ENCODE results near the gene ZNF500. TPM values are rescaled to one million over a fixed set of nuclear protein-coding genes. Genes with fewer than 3 reads are reported as not detected.

The ZNF500 gene
- polyA plus RNA-seq (2013): 5.0 and 5.6 TPM in 2 replicates

GRCh38 chr16:4766875-4767628 lies at the start of gene ZNF500:
ZNF500 (minus strand) TSS chr16:4767162; CDS start chr16:4765978, 1,184 bp downstream.
- Histone ChIP-seq H3K9me3 (ENCODE audit: insufficient read depth, low read depth, low read length) (peaks cover 2% of the 10 kb centered on the region), H2BK120ac (ENCODE audit: insufficient read depth, low read length, poor library complexity) (peak within 1 kb of the TSS; percentile 82)

DNA sequence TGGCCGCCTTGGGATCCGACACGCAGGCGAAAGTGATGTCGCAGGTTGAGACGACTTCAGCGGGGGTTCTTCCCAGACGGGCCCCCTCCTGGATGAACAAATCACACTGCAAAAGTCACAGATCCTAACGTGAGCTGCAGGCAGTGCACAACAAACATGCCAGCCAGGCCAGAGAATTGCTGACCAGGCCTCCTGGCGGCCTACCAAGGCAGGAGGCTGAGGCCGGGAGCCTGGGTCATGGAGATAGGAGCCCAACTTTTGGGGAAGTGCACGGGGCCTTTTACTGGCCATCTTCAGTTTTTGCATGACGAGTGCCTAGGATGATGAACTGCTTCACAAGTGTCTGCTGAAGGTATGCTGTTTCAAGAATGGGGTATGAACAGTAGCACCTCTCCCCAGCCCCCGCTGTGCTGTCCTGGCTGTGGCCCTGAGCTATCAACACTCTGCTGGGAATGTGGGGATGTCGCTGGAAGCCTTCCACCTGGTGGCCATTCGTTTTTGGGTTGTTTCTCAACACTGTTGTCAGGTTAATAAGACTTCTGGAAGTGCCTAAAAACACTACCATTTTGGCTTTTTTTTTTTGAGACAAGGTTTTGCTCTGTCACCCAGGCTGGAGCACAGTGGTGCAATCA lies 47.7 kb upstream of the ZNF500 start:
- WGBS (ENCODE audit: extremely low coverage, insufficient coverage, insufficient read length): no CpG with 5 or more reads among the region's 16 CpGs
- Histone ChIP-seq H2AK5ac (ENCODE audit: low read length) (no peak overlapping the region), H2BK5ac (ENCODE audit: low read depth, low read length, poor library complexity) (no peak overlapping the region), H3K18ac (ENCODE audit: low read length) (no peak overlapping the region), H3K79me1 (ENCODE audit: low read length) (no peaks in the 10 kb centered on the region), H4K8ac (ENCODE audit: low read depth, low read length) (no peak overlapping the region), H3K23ac (ENCODE audit: low read length) (no peak overlapping the region), H3K27me3 (ENCODE audit: insufficient read depth, low read length) (no peaks in the 10 kb centered on the region), H4K91ac (ENCODE audit: low read depth, low read length) (no peak overlapping the region), H3K9ac (ENCODE audit: low read length) (no peak overlapping the region), H3K14ac (ENCODE audit: low read length) (no peak overlapping the region), H3K79me2 (ENCODE audit: control insufficient read depth, insufficient read depth, low read length, poor library complexity) (no peaks in the 10 kb centered on the region), H3K4me3 (ENCODE audit: low read depth, low read length) (no peak overlapping the region), H3K9me3 (ENCODE audit: insufficient read depth, low read depth, low read length) (peaks cover 4% of the 10 kb centered on the region), H3K4ac (ENCODE audit: low read depth, low read length) (no peak overlapping the region), H2BK12ac (ENCODE audit: low read length) (no peak overlapping the region), H4K12ac (ENCODE audit: low read depth, low read length) (no peak overlapping the region), H3K4me1 (ENCODE audit: control insufficient read depth in 1 of 2, insufficient read depth in 2 of 2, low read length in 2 of 2) (no peaks in the 10 kb centered on the region), H3K27ac (ENCODE audit: low read depth, low read length) (no peak overlapping the region), H3K4me2 (ENCODE audit: low read length) (no peak overlapping the region), H2AFZ (ENCODE audit: insufficient read depth, low read length, poor library complexity) (no peak overlapping the region), H2BK120ac (ENCODE audit: insufficient read depth, low read length, poor library complexity) (no peak overlapping the region), H3K36me3 (ENCODE audit: control insufficient read depth in 1 of 2, insufficient read depth in 2 of 2, low read length in 2 of 2) (peaks cover 58 to 67% of the 10 kb centered on the region in 2 experiments)
- peak in 1 of 2 donors; percentile 15 for DNase-seq

More at GRCh38 chr16:4766875-4767628, at the start of gene ZNF500:
- Histone ChIP-seq H3K4me3 (ENCODE audit: low read depth, low read length) (peak within 1 kb of the TSS; percentile 99), H4K12ac (ENCODE audit: low read depth, low read length) (peak within 1 kb of the TSS; percentile 96), H3K23ac (ENCODE audit: low read length) (no peak within 1 kb of the TSS), H3K9ac (ENCODE audit: low read length) (peak within 1 kb of the TSS; percentile 91), H3K79me2 (ENCODE audit: control insufficient read depth, insufficient read depth, low read length, poor library complexity) (peaks cover 7% of the 10 kb centered on the region), H3K79me1 (ENCODE audit: low read length) (peaks cover 9% of the 10 kb centered on the region), H3K4ac (ENCODE audit: low read depth, low read length) (peak within 1 kb of the TSS; percentile 75), H2BK12ac (ENCODE audit: low read length) (no peak within 1 kb of the TSS), H3K36me3 (ENCODE audit: control insufficient read depth in 1 of 2, insufficient read depth in 2 of 2, low read length in 2 of 2) (peaks cover 28 to 31% of the 10 kb centered on the region in 2 experiments), H4K91ac (ENCODE audit: low read depth, low read length) (peak within 1 kb of the TSS; percentile 87), H3K4me2 (ENCODE audit: low read length) (peak within 1 kb of the TSS; percentile 96), H3K4me1 (ENCODE audit: control insufficient read depth in 1 of 2, insufficient read depth in 2 of 2, low read length in 2 of 2) (peaks cover 9 to 14% of the 10 kb centered on the region in 2 experiments), H3K18ac (ENCODE audit: low read length) (peak within 1 kb of the TSS; percentile 95), H3K14ac (ENCODE audit: low read length) (peak within 1 kb of the TSS; percentile 98), H2AK5ac (ENCODE audit: low read length) (peak within 1 kb of the TSS; percentile 46), H4K8ac (ENCODE audit: low read depth, low read length) (peak within 1 kb of the TSS; percentile 97), H3K27me3 (ENCODE audit: insufficient read depth, low read length) (no peaks in the 10 kb centered on the region), H3K27ac (ENCODE audit: low read depth, low read length) (peak within 1 kb of the TSS; percentile 54), H2AFZ (ENCODE audit: insufficient read depth, low read length, poor library complexity) (peak within 1 kb of the TSS; percentile 94), H2BK5ac (ENCODE audit: low read depth, low read length, poor library complexity) (peak within 1 kb of the TSS; percentile 80)
- no CpG with 5 or more reads among the region's 72 CpGs for WGBS (ENCODE audit: extremely low coverage, insufficient coverage, insufficient read length)
- peak; percentile 97 to 99 for DNase-seq

- Histone ChIP-seq H3K27me3 (ENCODE audit: insufficient read depth, low read length) (no peaks in the 10 kb centered on the region), H3K4me3 (ENCODE audit: low read depth, low read length) (no peak overlapping the region), H2BK120ac (ENCODE audit: insufficient read depth, low read length, poor library complexity) (no peak overlapping the region), H3K4me1 (ENCODE audit: control insufficient read depth in 1 of 2, insufficient read depth in 2 of 2, low read length in 2 of 2) (no peaks in the 10 kb centered on the region), H3K79me1 (ENCODE audit: low read length) (no peaks in the 10 kb centered on the region), H4K8ac (ENCODE audit: low read depth, low read length) (no peak overlapping the region), H2BK12ac (ENCODE audit: low read length) (no peak overlapping the region), H3K27ac (ENCODE audit: low read depth, low read length) (no peak overlapping the region), H3K18ac (ENCODE audit: low read length) (no peak overlapping the region), H3K79me2 (ENCODE audit: control insufficient read depth, insufficient read depth, low read length, poor library complexity) (no peaks in the 10 kb centered on the region), H3K9me3 (ENCODE audit: insufficient read depth, low read depth, low read length) (peaks cover 4% of the 10 kb centered on the region), H3K14ac (ENCODE audit: low read length) (no peak overlapping the region), H4K12ac (ENCODE audit: low read depth, low read length) (no peak overlapping the region), H4K91ac (ENCODE audit: low read depth, low read length) (no peak overlapping the region), H3K36me3 (ENCODE audit: control insufficient read depth in 1 of 2, insufficient read depth in 2 of 2, low read length in 2 of 2) (peaks cover 60 to 67% of the 10 kb centered on the region in 2 experiments), H2BK5ac (ENCODE audit: low read depth, low read length, poor library complexity) (no peak overlapping the region), H2AFZ (ENCODE audit: insufficient read depth, low read length, poor library complexity) (no peak overlapping the region), H3K23ac (ENCODE audit: low read length) (no peak overlapping the region), H2AK5ac (ENCODE audit: low read length) (no peak overlapping the region), H3K4ac (ENCODE audit: low read depth, low read length) (no peak overlapping the region), H3K9ac (ENCODE audit: low read length) (no peak overlapping the region), H3K4me2 (ENCODE audit: low read length) (no peak overlapping the region)
- no peak for DNase-seq
These were observed 47.1 kb upstream of the ZNF500 start for GRCh38 chr16:4814046-4814445.

GRCh38 chr16:4813251-4814003 lies 46.5 kb upstream of the ZNF500 start:
- no peak overlapping the region for H3K27ac ChIP-seq (ENCODE audit: low read depth, low read length)
- no peaks in the 10 kb centered on the region for H3K79me1 ChIP-seq (ENCODE audit: low read length)
- H3K9me3 ChIP-seq (ENCODE audit: insufficient read depth, low read depth, low read length): peaks cover 4% of the 10 kb centered on the region
- no peak overlapping the region for H2AK5ac ChIP-seq (ENCODE audit: low read length)
- no peak for DNase-seq
- H2AFZ ChIP-seq (ENCODE audit: insufficient read depth, low read length, poor library complexity): no peak overlapping the region
- H4K8ac ChIP-seq (ENCODE audit: low read depth, low read length): no peak overlapping the region
- no peak overlapping the region for H2BK12ac ChIP-seq (ENCODE audit: low read length)
- H3K4ac ChIP-seq (ENCODE audit: low read depth, low read length): no peak overlapping the region
- no peak overlapping the region for H3K4me2 ChIP-seq (ENCODE audit: low read length)
- no peak overlapping the region for H3K23ac ChIP-seq (ENCODE audit: low read length)
- H3K36me3 ChIP-seq (ENCODE audit: control insufficient read depth in 1 of 2, insufficient read depth in 2 of 2, low read length in 2 of 2): peaks cover 59 to 65% of the 10 kb centered on the region in 2 experiments
- H2BK120ac ChIP-seq (ENCODE audit: insufficient read depth, low read length, poor library complexity): no peak overlapping the region
- H4K91ac ChIP-seq (ENCODE audit: low read depth, low read length): no peak overlapping the region
- no peak overlapping the region for H3K18ac ChIP-seq (ENCODE audit: low read length)
- H2BK5ac ChIP-seq (ENCODE audit: low read depth, low read length, poor library complexity): no peak overlapping the region
- H3K27me3 ChIP-seq (ENCODE audit: insufficient read depth, low read length): no peaks in the 10 kb centered on the region
- H3K4me3 ChIP-seq (ENCODE audit: low read depth, low read length): no peak overlapping the region
- no peak overlapping the region for H4K12ac ChIP-seq (ENCODE audit: low read depth, low read length)
- no peak overlapping the region for H3K9ac ChIP-seq (ENCODE audit: low read length)
- no peaks in the 10 kb centered on the region for H3K4me1 ChIP-seq (ENCODE audit: control insufficient read depth in 1 of 2, insufficient read depth in 2 of 2, low read length in 2 of 2)
- H3K14ac ChIP-seq (ENCODE audit: low read length): no peak overlapping the region
- no peaks in the 10 kb centered on the region for H3K79me2 ChIP-seq (ENCODE audit: control insufficient read depth, insufficient read depth, low read length, poor library complexity)
- no CpG with 5 or more reads among the region's 16 CpGs for WGBS (ENCODE audit: extremely low coverage, insufficient coverage, insufficient read length)

Measured in trophoblast cell (in vitro differentiated cells and primary cell).